ENCODE results near the gene SH2D3C. TPM values are rescaled to one million over a fixed set of nuclear protein-coding genes. Genes with fewer than 3 reads are reported as not detected.
A peak's percentile ranks its signal among the peaks of the same experiment; 100 is the strongest.

SH2D3C gene
- polyA plus RNA-seq, 4 donors, result 0.67 to 12.6 (median 4.4) TPM

DNA sequence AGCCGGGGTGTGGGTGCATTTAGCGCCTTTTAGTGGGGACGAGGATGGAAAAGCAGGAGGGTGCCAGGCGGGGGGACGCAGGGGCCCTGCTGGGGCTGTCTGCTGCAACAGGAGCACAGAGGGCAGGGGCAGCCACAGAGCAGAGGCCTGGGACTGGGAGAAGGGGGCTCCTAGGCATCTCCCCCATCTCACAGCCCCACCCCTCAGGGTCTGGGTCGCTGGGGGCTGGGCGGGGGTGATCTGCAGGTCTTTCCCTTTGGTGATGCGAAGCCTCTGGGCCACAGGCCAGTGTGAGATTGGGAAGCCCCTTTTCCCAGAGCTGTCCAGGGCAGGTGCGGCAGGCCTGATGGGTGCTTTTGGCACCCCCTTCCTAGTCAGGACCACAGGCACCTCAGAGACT lies 48.2 kb downstream of the SH2D3C start:
- WGBS, 3 donors, result 82 to 94% (median 88%) methylated on average over 6 to 9 of the region's 9 CpGs
- peaks cover 0 to 41% (median 0%) of the 10 kb centered on the region in 3 donors for H3K36me3 ChIP-seq (ENCODE audit: control insufficient read depth in 3 of 3, insufficient read depth in 2 of 3, low read depth in 1 of 3, low read length in 3 of 3)
- no peak overlapping the region for H3K27ac ChIP-seq (ENCODE audit: low read depth in 1 of 3, low read length in 2 of 3)
- FAIRE-seq, result no peak
- no peaks in the 10 kb centered on the region for H3K9me3 ChIP-seq (ENCODE audit: control insufficient read depth in 2 of 2, insufficient read depth in 1 of 2, low read depth in 1 of 2, low read length in 1 of 2)
- peaks cover 0 to 7% (median 0%) of the 10 kb centered on the region in 3 donors for H3K4me1 ChIP-seq (ENCODE audit: control insufficient read depth in 3 of 3, insufficient read depth in 2 of 3, low read depth in 1 of 3, low read length in 2 of 3)
- DNase-seq, result no peak
- no peaks in the 10 kb centered on the region for H3K27me3 ChIP-seq (ENCODE audit: control insufficient read depth in 3 of 3, insufficient read depth in 3 of 3, low read length in 3 of 3)
- H3K4me3 ChIP-seq (ENCODE audit: low read depth in 1 of 3, low read length in 3 of 3), result no peak overlapping the region

DNA sequence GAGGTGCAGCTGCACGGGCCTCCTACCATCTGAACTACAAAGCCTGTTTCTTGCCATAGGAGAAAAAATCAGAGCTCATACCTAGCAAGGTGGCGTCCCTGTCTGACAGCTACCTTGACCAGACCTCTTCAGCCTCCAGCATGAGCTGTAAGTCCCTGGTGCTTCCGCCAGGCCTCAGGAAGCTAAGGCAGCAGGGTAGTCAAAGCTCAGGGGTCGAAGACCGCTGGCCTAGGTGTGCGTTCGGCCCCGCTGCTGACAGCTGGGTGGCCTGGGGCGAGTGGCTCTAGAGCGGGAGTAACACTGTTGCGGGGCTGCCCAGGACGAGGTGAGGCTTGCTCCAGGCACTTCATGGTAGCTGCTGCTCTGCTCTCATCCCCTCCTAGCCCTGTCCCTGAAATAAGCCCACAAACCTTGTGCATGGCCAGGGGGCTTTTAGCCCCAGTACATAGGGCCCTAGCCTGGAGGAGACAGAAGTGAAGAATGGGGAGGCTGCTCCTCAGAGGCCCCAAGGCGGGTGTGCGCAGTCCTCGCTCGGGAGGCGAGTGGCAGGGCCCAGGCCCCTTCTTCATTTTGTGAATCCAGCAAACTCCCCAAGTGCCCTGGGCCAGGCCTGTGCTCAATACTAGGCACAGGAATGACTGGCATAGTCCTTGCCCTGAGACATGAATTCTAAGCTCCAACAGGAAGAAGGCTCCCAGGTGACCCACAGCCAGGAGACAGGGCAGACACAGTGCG lies 48.8 kb downstream of the SH2D3C start:
- FAIRE-seq, result no peak
- Histone ChIP-seq H3K4me3 (ENCODE audit: low read depth in 1 of 3, low read length in 3 of 3) (no peak overlapping the region), H3K9me3 (ENCODE audit: control insufficient read depth in 2 of 2, insufficient read depth in 1 of 2, low read depth in 1 of 2, low read length in 1 of 2) (no peaks in the 10 kb centered on the region), H3K27me3 (ENCODE audit: control insufficient read depth in 3 of 3, insufficient read depth in 3 of 3, low read length in 3 of 3) (no peaks in the 10 kb centered on the region), H3K36me3 (ENCODE audit: control insufficient read depth in 3 of 3, insufficient read depth in 2 of 3, low read depth in 1 of 3, low read length in 3 of 3) (peaks cover 0 to 41% (median 0%) of the 10 kb centered on the region in 3 donors), H3K27ac (ENCODE audit: low read depth in 1 of 3, low read length in 2 of 3) (no peak overlapping the region), H3K4me1 (ENCODE audit: control insufficient read depth in 3 of 3, insufficient read depth in 2 of 3, low read depth in 1 of 3, low read length in 2 of 3) (peaks cover 0 to 7% (median 0%) of the 10 kb centered on the region in 3 donors)
- WGBS, 3 donors, result 88 to 89% (median 89%) methylated on average over 17 to 18 of the region's 18 CpGs
- DNase-seq, result no peak

DNA sequence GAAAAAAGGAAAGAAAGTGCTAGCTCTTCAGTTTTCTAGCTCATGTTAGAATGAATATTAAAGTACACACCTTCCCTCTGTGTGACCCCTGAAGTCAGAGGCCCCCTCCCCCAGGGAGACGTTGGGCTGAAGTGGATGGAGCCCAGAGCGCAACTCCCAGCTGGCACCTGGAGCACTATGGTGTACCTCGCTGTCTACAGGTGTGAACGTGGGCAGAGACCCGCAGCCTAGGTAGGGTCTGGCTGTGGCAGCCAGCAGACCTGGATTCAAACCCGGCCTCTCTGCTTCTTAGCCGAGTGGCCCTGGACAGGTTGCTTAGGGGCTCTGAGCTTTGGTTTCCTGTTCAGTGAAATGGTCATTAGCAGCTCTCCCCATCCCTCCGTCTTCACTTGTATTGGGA lies 49.7 kb downstream of the SH2D3C start:
- 85 to 90% (median 86%) methylated on average over 8 of the region's 8 CpGs for WGBS, 3 donors
- no peak for DNase-seq
- H3K36me3 ChIP-seq (ENCODE audit: control insufficient read depth in 3 of 3, insufficient read depth in 2 of 3, low read depth in 1 of 3, low read length in 3 of 3), result peaks cover 0 to 41% (median 0%) of the 10 kb centered on the region in 3 donors
- no peak for FAIRE-seq
- no peaks in the 10 kb centered on the region for H3K9me3 ChIP-seq (ENCODE audit: control insufficient read depth in 2 of 2, insufficient read depth in 1 of 2, low read depth in 1 of 2, low read length in 1 of 2)
- no peak overlapping the region for H3K27ac ChIP-seq (ENCODE audit: low read depth in 1 of 3, low read length in 2 of 3)
- H3K4me1 ChIP-seq (ENCODE audit: control insufficient read depth in 3 of 3, insufficient read depth in 2 of 3, low read depth in 1 of 3, low read length in 2 of 3), result peaks cover 0 to under 1% (median 0%) of the 10 kb centered on the region in 3 donors
- no peaks in the 10 kb centered on the region for H3K27me3 ChIP-seq (ENCODE audit: control insufficient read depth in 3 of 3, insufficient read depth in 3 of 3, low read length in 3 of 3)
- no peak overlapping the region for H3K4me3 ChIP-seq (ENCODE audit: low read depth in 1 of 3, low read length in 3 of 3)

DNA sequence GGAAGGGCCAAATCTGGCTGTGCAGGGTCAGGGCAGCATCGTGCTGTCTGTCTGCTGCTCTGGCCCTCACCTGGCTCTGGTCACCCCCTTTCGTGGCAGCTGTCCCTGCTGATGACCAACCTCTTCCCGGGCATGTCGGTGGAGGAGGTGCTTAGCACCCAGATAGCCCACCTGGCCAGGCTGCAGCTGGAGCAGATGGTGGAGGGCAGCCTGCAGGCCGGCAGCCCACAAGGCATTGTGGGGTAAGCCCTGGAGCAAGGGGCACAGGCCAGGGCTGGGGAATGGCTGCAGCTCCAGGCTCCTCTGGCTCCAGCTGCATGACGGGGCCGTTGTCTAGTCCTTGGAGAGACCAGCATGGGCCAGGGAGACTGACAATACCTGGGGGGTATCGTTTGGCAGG lies 51.6 kb downstream of the SH2D3C start:
- no peaks in the 10 kb centered on the region for H3K9me3 ChIP-seq (ENCODE audit: control insufficient read depth in 2 of 2, insufficient read depth in 1 of 2, low read depth in 1 of 2, low read length in 1 of 2)
- no peaks in the 10 kb centered on the region for H3K27me3 ChIP-seq (ENCODE audit: control insufficient read depth in 3 of 3, insufficient read depth in 3 of 3, low read length in 3 of 3)
- FAIRE-seq (no peak), DNase-seq (no peak)
- H3K36me3 ChIP-seq (ENCODE audit: control insufficient read depth in 3 of 3, insufficient read depth in 2 of 3, low read depth in 1 of 3, low read length in 3 of 3), result peaks cover 0 to 22% (median 0%) of the 10 kb centered on the region in 3 donors
- WGBS, 3 donors, result 75 to 82% (median 78%) methylated on average over 8 of the region's 8 CpGs
- no peaks in the 10 kb centered on the region for H3K4me1 ChIP-seq (ENCODE audit: control insufficient read depth in 3 of 3, insufficient read depth in 2 of 3, low read depth in 1 of 3, low read length in 2 of 3)
- H3K27ac ChIP-seq (ENCODE audit: low read depth in 1 of 3, low read length in 2 of 3), result no peak overlapping the region
- no peak overlapping the region for H3K4me3 ChIP-seq (ENCODE audit: low read depth in 1 of 3, low read length in 3 of 3)

DNA sequence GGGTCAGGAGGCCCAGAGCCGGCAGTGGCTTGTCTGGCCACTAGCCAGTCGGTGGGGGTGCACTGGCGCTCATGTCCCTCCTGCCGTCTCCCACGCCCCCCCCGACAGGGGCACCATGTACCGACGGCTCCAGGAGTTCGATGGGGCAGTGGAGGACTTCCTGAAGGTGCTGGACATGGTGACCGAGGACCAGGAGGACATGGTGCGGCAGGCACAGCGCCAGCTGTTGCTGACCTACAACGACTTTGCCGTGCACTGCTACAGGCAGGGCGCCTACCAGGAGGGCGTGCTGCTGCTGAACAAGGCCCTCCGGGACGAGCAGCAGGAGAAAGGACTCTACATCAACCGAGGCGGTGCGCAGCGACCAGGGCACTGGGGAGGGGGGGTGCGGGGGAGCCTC lies 54.5 kb downstream of the SH2D3C start:
- WGBS, 3 donors, result 38 to 58% (median 47%) methylated on average over 23 of the region's 23 CpGs
- DNase-seq (no peak), FAIRE-seq (no peak)
- Histone ChIP-seq H3K4me1 (ENCODE audit: control insufficient read depth in 3 of 3, insufficient read depth in 2 of 3, low read depth in 1 of 3, low read length in 2 of 3) (no peaks in the 10 kb centered on the region), H3K4me3 (ENCODE audit: low read depth in 1 of 3, low read length in 3 of 3) (no peak overlapping the region), H3K27me3 (ENCODE audit: control insufficient read depth in 3 of 3, insufficient read depth in 3 of 3, low read length in 3 of 3) (no peaks in the 10 kb centered on the region), H3K36me3 (ENCODE audit: control insufficient read depth in 3 of 3, insufficient read depth in 2 of 3, low read depth in 1 of 3, low read length in 3 of 3) (no peaks in the 10 kb centered on the region), H3K27ac (ENCODE audit: low read depth in 1 of 3, low read length in 2 of 3) (no peak overlapping the region), H3K9me3 (ENCODE audit: control insufficient read depth in 2 of 2, insufficient read depth in 1 of 2, low read depth in 1 of 2, low read length in 1 of 2) (no peaks in the 10 kb centered on the region)

DNA sequence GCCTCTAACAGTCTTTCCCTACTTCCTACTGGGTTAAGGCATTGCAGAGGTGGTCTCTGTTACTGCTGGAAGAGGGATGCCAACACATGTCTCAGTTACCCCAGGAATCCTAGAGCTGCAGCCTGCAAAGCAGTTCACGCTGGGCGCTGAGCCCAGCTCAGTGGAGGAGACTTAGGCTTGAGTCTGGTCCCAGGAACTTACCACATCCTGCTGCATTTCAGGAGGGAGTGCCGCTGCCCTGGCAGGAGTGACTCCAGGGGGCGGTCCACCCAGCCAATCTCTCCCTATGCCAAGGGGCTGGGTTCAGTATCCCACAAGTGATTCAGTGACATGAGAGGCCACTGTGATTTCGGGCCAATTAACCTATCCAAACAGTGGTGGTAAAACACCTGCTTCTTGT lies 55.0 kb downstream of the SH2D3C start:
- FAIRE-seq, result no peak
- H3K9me3 ChIP-seq (ENCODE audit: control insufficient read depth in 2 of 2, insufficient read depth in 1 of 2, low read depth in 1 of 2, low read length in 1 of 2), result no peaks in the 10 kb centered on the region
- H3K4me1 ChIP-seq (ENCODE audit: control insufficient read depth in 3 of 3, insufficient read depth in 2 of 3, low read depth in 1 of 3, low read length in 2 of 3), result no peaks in the 10 kb centered on the region
- H3K27ac ChIP-seq (ENCODE audit: low read depth in 1 of 3, low read length in 2 of 3), result no peak overlapping the region
- WGBS, 3 donors, result 53 to 87% (median 66%) methylated on average over 5 of the region's 5 CpGs
- no peak for DNase-seq
- H3K36me3 ChIP-seq (ENCODE audit: control insufficient read depth in 3 of 3, insufficient read depth in 2 of 3, low read depth in 1 of 3, low read length in 3 of 3), result no peaks in the 10 kb centered on the region
- H3K27me3 ChIP-seq (ENCODE audit: control insufficient read depth in 3 of 3, insufficient read depth in 3 of 3, low read length in 3 of 3), result no peaks in the 10 kb centered on the region
- no peak overlapping the region for H3K4me3 ChIP-seq (ENCODE audit: low read depth in 1 of 3, low read length in 3 of 3)

DNA sequence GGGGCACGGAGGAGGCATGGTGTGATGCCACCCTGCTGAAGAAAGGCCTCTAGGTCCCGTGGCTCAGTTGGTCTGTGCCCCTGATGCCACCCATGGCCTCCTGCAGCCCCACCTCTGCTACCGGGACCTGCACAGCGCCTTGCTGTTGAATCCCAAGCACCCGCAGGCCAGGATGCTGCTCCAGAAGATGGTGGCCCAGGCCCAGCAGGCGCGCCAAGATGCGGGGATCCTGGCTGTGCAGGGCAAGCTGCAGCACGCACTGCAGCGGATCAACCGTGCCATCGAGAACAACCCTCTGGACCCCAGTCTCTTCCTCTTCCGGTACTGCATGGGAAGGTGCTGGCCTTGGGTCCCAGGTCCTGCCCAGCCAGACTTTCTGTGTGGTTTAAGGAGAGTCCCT lies 55.5 kb downstream of the SH2D3C start:
- no peak overlapping the region for H3K27ac ChIP-seq (ENCODE audit: low read depth in 1 of 3, low read length in 2 of 3)
- 89 to 97% (median 91%) methylated on average over 12 to 13 of the region's 13 CpGs for WGBS, 3 donors
- no peak for DNase-seq
- H3K4me3 ChIP-seq (ENCODE audit: low read depth in 1 of 3, low read length in 3 of 3), result no peak overlapping the region
- H3K27me3 ChIP-seq (ENCODE audit: control insufficient read depth in 3 of 3, insufficient read depth in 3 of 3, low read length in 3 of 3), result no peaks in the 10 kb centered on the region
- H3K9me3 ChIP-seq (ENCODE audit: control insufficient read depth in 2 of 2, insufficient read depth in 1 of 2, low read depth in 1 of 2, low read length in 1 of 2), result no peaks in the 10 kb centered on the region
- H3K4me1 ChIP-seq (ENCODE audit: control insufficient read depth in 3 of 3, insufficient read depth in 2 of 3, low read depth in 1 of 3, low read length in 2 of 3), result no peaks in the 10 kb centered on the region
- H3K36me3 ChIP-seq (ENCODE audit: control insufficient read depth in 3 of 3, insufficient read depth in 2 of 3, low read depth in 1 of 3, low read length in 3 of 3), result no peaks in the 10 kb centered on the region
- FAIRE-seq, result no peak

DNA sequence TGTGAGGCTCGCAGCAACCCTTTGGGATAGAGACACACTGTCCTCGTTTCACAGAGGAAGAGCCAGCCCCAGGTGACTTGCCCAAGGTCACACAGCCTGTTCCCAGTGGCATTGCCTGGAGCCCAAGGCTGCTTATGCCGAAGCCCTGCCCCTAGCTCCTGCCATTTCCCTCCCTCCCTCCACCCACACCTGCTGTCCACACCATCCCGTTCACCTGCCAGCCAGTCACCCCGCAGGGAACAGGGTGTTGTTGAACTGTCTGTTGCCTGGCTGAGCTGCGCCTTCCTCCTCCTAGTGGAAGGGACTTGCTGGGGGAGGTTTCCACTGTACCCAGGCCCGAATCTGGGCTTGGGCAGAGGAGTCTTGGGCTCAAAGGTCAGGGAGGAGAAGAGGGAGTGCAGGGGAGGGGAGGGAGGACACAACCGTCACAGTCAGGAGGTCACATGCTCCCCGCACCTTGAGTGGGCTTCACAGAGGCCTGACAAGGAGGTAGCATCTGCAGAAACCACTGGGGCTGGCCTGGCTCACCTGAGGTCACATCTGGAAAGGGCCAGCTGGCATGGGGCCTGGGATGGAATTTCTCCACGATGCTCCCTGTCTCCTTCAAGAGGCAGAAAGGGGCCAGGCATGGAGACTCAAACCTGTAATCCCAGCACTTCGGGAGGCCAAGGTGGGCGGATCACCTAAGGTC lies 56.3 kb downstream of the SH2D3C start:
- no peaks in the 10 kb centered on the region for H3K27me3 ChIP-seq (ENCODE audit: control insufficient read depth in 3 of 3, insufficient read depth in 3 of 3, low read length in 3 of 3)
- no peaks in the 10 kb centered on the region for H3K36me3 ChIP-seq (ENCODE audit: control insufficient read depth in 3 of 3, insufficient read depth in 2 of 3, low read depth in 1 of 3, low read length in 3 of 3)
- DNase-seq (peak in 1 of 2 donors; percentile 23), FAIRE-seq (no peak)
- WGBS, 3 donors, result 23 to 58% (median 34%) methylated on average over 12 of the region's 12 CpGs
- no peaks in the 10 kb centered on the region for H3K9me3 ChIP-seq (ENCODE audit: control insufficient read depth in 2 of 2, insufficient read depth in 1 of 2, low read depth in 1 of 2, low read length in 1 of 2)
- no peak overlapping the region for H3K4me3 ChIP-seq (ENCODE audit: low read depth in 1 of 3, low read length in 3 of 3)
- no peaks in the 10 kb centered on the region for H3K4me1 ChIP-seq (ENCODE audit: control insufficient read depth in 3 of 3, insufficient read depth in 2 of 3, low read depth in 1 of 3, low read length in 2 of 3)
- H3K27ac ChIP-seq (ENCODE audit: low read depth in 1 of 3, low read length in 2 of 3), result no peak overlapping the region
